Right lobe of liver (tissue), 6 donors: Measurements from ENCODE around the gene APOBR. TPM values are rescaled to one million over a fixed set of nuclear protein-coding genes. Genes with fewer than 3 reads are reported as not detected.

Experiments
- ATAC-seq, 4 donors: fragments of 200-7000 bp; cut with Tn5 transposase; one replicate each; pipeline ENCODE4 v1.9.1; 2020; ENCODE audit warnings: mild to moderate bottlenecking in 4 of 4, moderate library complexity in 4 of 4
- DNase-seq, 3 donors: peaks; one replicate each; pipeline ENCODE4 v3.0.0-alpha.2; 2020
- H3K27ac ChIP-seq, 3 donors: fragments of 200-600 bp; one replicate each; pipeline ENCODE4 v1.8.0; 2022
- H3K27me3 ChIP-seq, 2 donors: fragments of 200-600 bp; one replicate each; pipeline ENCODE4 v1.8.0; 2022
- H3K36me3 ChIP-seq, 4 donors: fragments of 200-600 bp; sonication (generic) in 1 of 4; one replicate each; pipeline versions ENCODE4 v1.5.1 to v1.8.0; 2017 to 2022; ENCODE audit warnings: control low read depth in 1 of 4
- H3K4me1 ChIP-seq, 4 donors: fragments of 200-600 bp; sonication (generic) in 1 of 4; one replicate each; pipeline versions ENCODE4 v1.5.1 to v1.8.0; 2017 to 2022; ENCODE audit warnings: control low read depth in 1 of 4
- H3K4me3 ChIP-seq, 3 donors: fragments of 200-600 bp; one replicate each; pipeline ENCODE4 v1.8.0; 2022
- H3K9me3 ChIP-seq, 4 donors: fragments of 200-600 bp; sonication (generic) in 1 of 4; one replicate each; pipeline versions ENCODE4 v1.5.1 to v1.8.0; 2017 to 2022; ENCODE audit warnings: control low read depth in 1 of 4
- CTCF ChIP-seq, 4 donors: fragments of 200-600 bp in 3 of 4; fragments of 450-650 bp in 1 of 4; IDR thresholded peaks; one replicate each; pipeline versions ENCODE4 v1.5.1 to v1.8.0; 2016 to 2022; ENCODE audit warnings: antibody characterized with exemption in 4 of 4, mild to moderate bottlenecking in 2 of 4
- POLR2A ChIP-seq: fragments of 450-650 bp; IDR thresholded peaks from one replicate; pipeline ENCODE4 v1.6.1; 2017; ENCODE audit warnings: antibody characterized with exemption, mild to moderate bottlenecking
- WGBS: methylation state at CpG from one replicate; pipeline ENCODE4 v1.1.6; 2018; ENCODE audit warnings: low coverage, low lambda C conversion rate; ENCODE audit not compliant: insufficient coverage; ENCODE audit errors: missing lambda C conversion rate; 5-methylcytosine and 5-hydroxymethylcytosine counted together
- intact Hi-C, 2 donors: fragments of 100-400 bp; cut with DNase I; formaldehyde crosslinking; loops; one replicate each; pipeline versions ENCODE4 v1.11.2 to v1.14.1; 2022
- total RNA-seq, 6 experiments: library from RNA; depleted of rRNA in 2 of 6; stranded (reverse); fragments of >200 nt in 2 of 6; fragmentation: NEBNext Ultra II Directional in 3 of 6; extraction: Animal tissue kit (Norgen Biotek cat#: 25700) in 3 of 6; gene quantifications; one replicate each; pipeline versions ENCODE4 v1.1.0 to v1.2.4, GENCODE V29; 2016 to 2023
- donor health status: DM: no; HTN: yes; CAD: no.
- donor health status: DM: no; HTN: no; CAD: no.
- donor health status: DM: no; HTN: no; CAD: no.
- donor health status: DM: no; HTN: yes; CAD: no.
- donor health status: DM: no; HTN: yes; CAD: no.

APOBR gene
- total RNA-seq, 6 experiments from 2014 or later, result 0.57 to 2.2 (median 1.5) TPM

- intact Hi-C loops, result no loop called here
- Histone ChIP-seq H3K27me3 (no peaks in the 10 kb centered on the region), H3K27ac (peak overlapping the region; percentile 92 to 97 (median 94)), H3K4me1 (peaks cover 0 to 61% (median 25%) of the 10 kb centered on the region in 4 donors), H3K4me3 (peak overlapping the region; percentile 64 to 79 (median 77)), H3K36me3 (peaks cover 0 to 2% (median 0%) of the 10 kb centered on the region in 4 donors), H3K9me3 (no peaks in the 10 kb centered on the region)
- DNase-seq, result peak in 1 of 3 donors; percentile 43
- 23% methylated on average over 13 of the region's 13 CpGs for WGBS
- peak in 3 of 4 donors; percentile 0 to 1 (median 1) for ATAC-seq
- TF ChIP-seq POLR2A (no peak), CTCF (IDR thresholded peaks at IDR 0.05) (no peak)
Observed at GRCh38 chr16:28537964-28538732, 43.7 kb downstream of the APOBR start.

GRCh38 chr16:28538733-28539596, 44.5 kb downstream of the APOBR start, which contains the start of gene NUPR1:
TSS of gene NUPR1 (minus strand) at chr16:28538974. CDS start at chr16:28538907, 67 bp downstream.
- H3K27ac ChIP-seq, result peak within 1 kb of the TSS; percentile 92 to 97 (median 94)
- no peaks in the 10 kb centered on the region for H3K9me3 ChIP-seq
- H3K4me3 ChIP-seq, result peak within 1 kb of the TSS; percentile 64 to 79 (median 77)
- 6% methylated on average over 19 of the region's 22 CpGs for WGBS
- H3K4me1 ChIP-seq, result peaks cover 0 to 54% (median 23%) of the 10 kb centered on the region in 4 donors
- intact Hi-C loops, result no loop called here
- TF ChIP-seq POLR2A (peak; percentile 90), CTCF (IDR thresholded peaks at IDR 0.05) (no peak)
- H3K36me3 ChIP-seq, result peaks cover 0 to 2% (median 0%) of the 10 kb centered on the region in 4 donors
- no peaks in the 10 kb centered on the region for H3K27me3 ChIP-seq
- DNase-seq (peak; percentile 91 to 98 (median 95)), ATAC-seq (peak; percentile 75 to 90 (median 80))

GRCh38 chr16:28540346-28540745, 45.9 kb downstream of the APOBR start:
- no peak overlapping the region for H3K4me3 ChIP-seq
- intact Hi-C loops, result no loop called here
- ATAC-seq (no peak), DNase-seq (no peak)
- H3K9me3 ChIP-seq, result no peaks in the 10 kb centered on the region
- no peaks in the 10 kb centered on the region for H3K27me3 ChIP-seq
- peaks cover 0 to 2% (median 0%) of the 10 kb centered on the region in 4 donors for H3K36me3 ChIP-seq
- peaks cover 0 to 49% (median 18%) of the 10 kb centered on the region in 4 donors for H3K4me1 ChIP-seq
- WGBS, result 79% methylated on average over 3 of the region's 3 CpGs
- H3K27ac ChIP-seq, result peak overlapping the region; percentile 7 to 97 (median 92)
- TF ChIP-seq CTCF (IDR thresholded peaks at IDR 0.05) (no peak), POLR2A (no peak)

- H3K36me3 ChIP-seq, result no peaks in the 10 kb centered on the region
- TF ChIP-seq POLR2A (no peak), CTCF (IDR thresholded peaks at IDR 0.05) (no peak)
- WGBS, result 76% methylated on average over 7 of the region's 7 CpGs
- H3K4me1 ChIP-seq, result peaks cover 0 to 32% (median 9%) of the 10 kb centered on the region in 4 donors
- ATAC-seq, result no peak
- intact Hi-C loops, result no loop called here
- DNase-seq, result no peak
- peak overlapping the region; percentile 14 to 47 (median 33) for H3K27ac ChIP-seq
- no peaks in the 10 kb centered on the region for H3K9me3 ChIP-seq
- H3K4me3 ChIP-seq, result no peak overlapping the region
- H3K27me3 ChIP-seq, result no peaks in the 10 kb centered on the region
Observed at GRCh38 chr16:28542646-28543045, 48.2 kb downstream of the APOBR start.
